ENCODE results near the gene CRTC2. TPM values are rescaled to one million over a fixed set of nuclear protein-coding genes. Genes with fewer than 3 reads are reported as not detected.

Gene CRTC2
- total and polyA plus RNA-seq, 9 of the 15 experiments (the other 6 are each of a cell fraction or from before 2014, with no cell fraction given) = 2.7 to 26.4 (median 10.2) TPM

DNA sequence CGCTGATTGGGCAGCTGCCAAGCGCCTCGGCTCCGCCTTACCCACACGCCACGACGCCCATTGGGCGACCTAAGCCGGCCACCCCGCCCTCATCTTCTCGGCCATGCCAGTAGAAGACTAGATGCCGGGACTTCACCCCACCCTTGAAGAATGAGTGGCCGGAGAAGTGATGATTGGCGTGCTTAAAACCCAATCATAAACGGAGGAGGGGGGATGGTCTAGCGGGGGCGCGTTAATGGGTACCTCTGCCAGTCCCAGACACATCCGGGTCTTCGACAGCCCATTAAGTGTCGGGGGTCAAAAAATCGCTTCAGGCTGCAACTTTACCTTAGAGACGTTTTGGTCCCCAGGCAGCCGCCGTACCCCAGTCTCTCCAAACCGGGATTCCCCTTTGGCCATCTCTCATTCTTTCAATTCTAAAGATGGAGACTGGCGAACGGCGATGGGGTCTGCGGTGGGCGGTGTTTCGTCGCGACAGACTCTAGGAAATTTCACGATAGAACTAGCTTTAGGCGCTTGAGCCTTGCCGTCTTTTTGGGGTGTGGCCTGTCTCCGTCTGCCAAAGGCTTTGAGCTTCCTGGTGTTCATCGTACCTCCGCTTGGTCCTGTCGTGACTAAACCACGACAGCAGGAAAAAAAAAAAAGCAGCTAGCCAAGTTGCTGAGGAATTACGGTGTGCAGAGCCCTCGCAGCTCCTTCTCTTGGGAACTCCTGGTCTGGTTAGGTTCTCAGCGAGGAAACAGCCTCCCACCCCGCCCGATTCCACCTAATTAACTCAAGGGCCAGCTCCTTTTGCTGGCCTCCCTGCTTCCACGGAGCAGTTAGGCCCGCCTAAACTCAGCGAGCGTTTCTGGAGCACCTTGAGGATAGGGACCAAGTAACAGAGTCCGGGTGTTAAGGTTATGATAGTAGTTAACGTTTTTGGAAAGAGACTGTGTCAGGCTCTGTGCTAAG, 35.2 kb downstream of the CRTC2 start, which contains the start of gene GATAD2B (continued):
- TF ChIP-seq, protein P1, sequence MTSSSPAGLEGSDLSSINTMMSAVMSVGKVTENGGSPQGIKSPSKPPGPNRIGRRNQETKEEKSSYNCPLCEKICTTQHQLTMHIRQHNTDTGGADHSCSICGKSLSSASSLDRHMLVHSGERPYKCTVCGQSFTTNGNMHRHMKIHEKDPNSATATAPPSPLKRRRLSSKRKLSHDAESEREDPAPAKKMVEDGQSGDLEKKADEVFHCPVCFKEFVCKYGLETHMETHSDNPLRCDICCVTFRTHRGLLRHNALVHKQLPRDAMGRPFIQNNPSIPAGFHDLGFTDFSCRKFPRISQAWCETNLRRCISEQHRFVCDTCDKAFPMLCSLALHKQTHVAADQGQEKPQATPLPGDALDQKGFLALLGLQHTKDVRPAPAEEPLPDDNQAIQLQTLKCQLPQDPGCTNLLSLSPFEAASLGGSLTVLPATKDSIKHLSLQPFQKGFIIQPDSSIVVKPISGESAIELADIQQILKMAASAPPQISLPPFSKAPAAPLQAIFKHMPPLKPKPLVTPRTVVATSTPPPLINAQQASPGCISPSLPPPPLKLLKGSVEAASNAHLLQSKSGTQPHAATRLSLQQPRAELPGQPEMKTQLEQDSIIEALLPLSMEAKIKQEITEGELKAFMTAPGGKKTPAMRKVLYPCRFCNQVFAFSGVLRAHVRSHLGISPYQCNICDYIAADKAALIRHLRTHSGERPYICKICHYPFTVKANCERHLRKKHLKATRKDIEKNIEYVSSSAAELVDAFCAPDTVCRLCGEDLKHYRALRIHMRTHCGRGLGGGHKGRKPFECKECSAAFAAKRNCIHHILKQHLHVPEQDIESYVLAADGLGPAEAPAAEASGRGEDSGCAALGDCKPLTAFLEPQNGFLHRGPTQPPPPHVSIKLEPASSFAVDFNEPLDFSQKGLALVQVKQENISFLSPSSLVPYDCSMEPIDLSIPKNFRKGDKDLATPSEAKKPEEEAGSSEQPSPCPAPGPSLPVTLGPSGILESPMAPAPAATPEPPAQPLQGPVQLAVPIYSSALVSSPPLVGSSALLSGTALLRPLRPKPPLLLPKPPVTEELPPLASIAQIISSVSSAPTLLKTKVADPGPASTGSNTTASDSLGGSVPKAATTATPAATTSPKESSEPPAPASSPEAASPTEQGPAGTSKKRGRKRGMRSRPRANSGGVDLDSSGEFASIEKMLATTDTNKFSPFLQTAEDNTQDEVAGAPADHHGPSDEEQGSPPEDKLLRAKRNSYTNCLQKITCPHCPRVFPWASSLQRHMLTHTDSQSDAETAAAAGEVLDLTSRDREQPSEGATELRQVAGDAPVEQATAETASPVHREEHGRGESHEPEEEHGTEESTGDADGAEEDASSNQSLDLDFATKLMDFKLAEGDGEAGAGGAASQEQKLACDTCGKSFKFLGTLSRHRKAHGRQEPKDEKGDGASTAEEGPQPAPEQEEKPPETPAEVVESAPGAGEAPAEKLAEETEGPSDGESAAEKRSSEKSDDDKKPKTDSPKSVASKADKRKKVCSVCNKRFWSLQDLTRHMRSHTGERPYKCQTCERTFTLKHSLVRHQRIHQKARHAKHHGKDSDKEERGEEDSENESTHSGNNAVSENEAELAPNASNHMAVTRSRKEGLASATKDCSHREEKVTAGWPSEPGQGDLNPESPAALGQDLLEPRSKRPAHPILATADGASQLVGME (CRISPR knock-in tag; IDR thresholded peaks at IDR 0.05) = peak; percentile 42; the same call in 1 of the 2 replicates
- TF ChIP-seq STAG1 (CRISPR knock-in tag; IDR thresholded peaks at IDR 0.05; ENCODE audit: borderline replicate concordance) (no peak), JUNB (CRISPR knock-in tag; conservative IDR thresholded peaks at IDR 0.05) (no peak), ZNF699 (CRISPR knock-in tag; IDR thresholded peaks at IDR 0.05; ENCODE audit: insufficient replicate concordance) (no peak), POLR2B (IDR thresholded peaks at IDR 0.05; ENCODE audit: low read depth, partially characterized antibody) (peak; percentile 43), TBL1XR1 (IDR thresholded peaks at IDR 0.05; ENCODE audit: low read length in 2 of 2) (no peak), BDP1 (IDR thresholded peaks at IDR 0.05; ENCODE audit: insufficient read depth, insufficient read length) (no peak), GABPB1 (CRISPR knock-in tag; IDR thresholded peaks at IDR 0.05) (no peak), ZNF175 (CRISPR knock-in tag; IDR thresholded peaks at IDR 0.05; ENCODE audit: low read depth) (no peak), ZNF766 (CRISPR knock-in tag; conservative IDR thresholded peaks at IDR 0.05) (0 out of 2 replicates have a peak, but pooled peaks have one; percentile 32), BCL6 (CRISPR knock-in tag; IDR thresholded peaks at IDR 0.05) (no peak)
- TF ChIP-seq, protein P2, sequence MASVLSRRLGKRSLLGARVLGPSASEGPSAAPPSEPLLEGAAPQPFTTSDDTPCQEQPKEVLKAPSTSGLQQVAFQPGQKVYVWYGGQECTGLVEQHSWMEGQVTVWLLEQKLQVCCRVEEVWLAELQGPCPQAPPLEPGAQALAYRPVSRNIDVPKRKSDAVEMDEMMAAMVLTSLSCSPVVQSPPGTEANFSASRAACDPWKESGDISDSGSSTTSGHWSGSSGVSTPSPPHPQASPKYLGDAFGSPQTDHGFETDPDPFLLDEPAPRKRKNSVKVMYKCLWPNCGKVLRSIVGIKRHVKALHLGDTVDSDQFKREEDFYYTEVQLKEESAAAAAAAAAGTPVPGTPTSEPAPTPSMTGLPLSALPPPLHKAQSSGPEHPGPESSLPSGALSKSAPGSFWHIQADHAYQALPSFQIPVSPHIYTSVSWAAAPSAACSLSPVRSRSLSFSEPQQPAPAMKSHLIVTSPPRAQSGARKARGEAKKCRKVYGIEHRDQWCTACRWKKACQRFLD (CRISPR knock-in tag; IDR thresholded peaks at IDR 0.05) = peak; percentile 38; the same call in 1 of the 2 replicates
- TF ChIP-seq, protein P3, sequence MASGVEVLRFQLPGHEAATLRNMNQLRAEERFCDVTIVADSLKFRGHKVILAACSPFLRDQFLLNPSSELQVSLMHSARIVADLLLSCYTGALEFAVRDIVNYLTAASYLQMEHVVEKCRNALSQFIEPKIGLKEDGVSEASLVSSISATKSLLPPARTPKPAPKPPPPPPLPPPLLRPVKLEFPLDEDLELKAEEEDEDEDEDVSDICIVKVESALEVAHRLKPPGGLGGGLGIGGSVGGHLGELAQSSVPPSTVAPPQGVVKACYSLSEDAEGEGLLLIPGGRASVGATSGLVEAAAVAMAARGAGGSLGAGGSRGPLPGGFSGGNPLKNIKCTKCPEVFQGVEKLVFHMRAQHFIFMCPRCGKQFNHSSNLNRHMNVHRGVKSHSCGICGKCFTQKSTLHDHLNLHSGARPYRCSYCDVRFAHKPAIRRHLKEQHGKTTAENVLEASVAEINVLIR (CRISPR knock-in tag; IDR thresholded peaks at IDR 0.05) = 0 out of 2 replicates have a peak, but pooled peaks have one; percentile 14
- TF ChIP-seq, protein P4, sequence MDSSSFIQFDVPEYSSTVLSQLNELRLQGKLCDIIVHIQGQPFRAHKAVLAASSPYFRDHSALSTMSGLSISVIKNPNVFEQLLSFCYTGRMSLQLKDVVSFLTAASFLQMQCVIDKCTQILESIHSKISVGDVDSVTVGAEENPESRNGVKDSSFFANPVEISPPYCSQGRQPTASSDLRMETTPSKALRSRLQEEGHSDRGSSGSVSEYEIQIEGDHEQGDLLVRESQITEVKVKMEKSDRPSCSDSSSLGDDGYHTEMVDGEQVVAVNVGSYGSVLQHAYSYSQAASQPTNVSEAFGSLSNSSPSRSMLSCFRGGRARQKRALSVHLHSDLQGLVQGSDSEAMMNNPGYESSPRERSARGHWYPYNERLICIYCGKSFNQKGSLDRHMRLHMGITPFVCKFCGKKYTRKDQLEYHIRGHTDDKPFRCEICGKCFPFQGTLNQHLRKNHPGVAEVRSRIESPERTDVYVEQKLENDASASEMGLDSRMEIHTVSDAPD (CRISPR knock-in tag; IDR thresholded peaks at IDR 0.05) = no peak
- TF ChIP-seq, protein P5, sequence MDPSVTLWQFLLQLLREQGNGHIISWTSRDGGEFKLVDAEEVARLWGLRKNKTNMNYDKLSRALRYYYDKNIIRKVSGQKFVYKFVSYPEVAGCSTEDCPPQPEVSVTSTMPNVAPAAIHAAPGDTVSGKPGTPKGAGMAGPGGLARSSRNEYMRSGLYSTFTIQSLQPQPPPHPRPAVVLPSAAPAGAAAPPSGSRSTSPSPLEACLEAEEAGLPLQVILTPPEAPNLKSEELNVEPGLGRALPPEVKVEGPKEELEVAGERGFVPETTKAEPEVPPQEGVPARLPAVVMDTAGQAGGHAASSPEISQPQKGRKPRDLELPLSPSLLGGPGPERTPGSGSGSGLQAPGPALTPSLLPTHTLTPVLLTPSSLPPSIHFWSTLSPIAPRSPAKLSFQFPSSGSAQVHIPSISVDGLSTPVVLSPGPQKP (CRISPR knock-in tag; IDR thresholded peaks at IDR 0.05) = no peak

All from K562 (cell line).